TTC549 (cell line): ENCODE results near the gene C4orf50.
"Not testable (repeated sequence)": the region's sequence is repeated elsewhere in the genome, so short reads cannot be mapped to it uniquely, and the experiment has no call there.

Experiments
- FAIRE-seq: peaks from 2 replicates; lab custom pipeline; 2012; peaks lifted over from hg19 to GRCh38; lab: Jason Lieb, UNC

Gene C4orf50

DNA sequence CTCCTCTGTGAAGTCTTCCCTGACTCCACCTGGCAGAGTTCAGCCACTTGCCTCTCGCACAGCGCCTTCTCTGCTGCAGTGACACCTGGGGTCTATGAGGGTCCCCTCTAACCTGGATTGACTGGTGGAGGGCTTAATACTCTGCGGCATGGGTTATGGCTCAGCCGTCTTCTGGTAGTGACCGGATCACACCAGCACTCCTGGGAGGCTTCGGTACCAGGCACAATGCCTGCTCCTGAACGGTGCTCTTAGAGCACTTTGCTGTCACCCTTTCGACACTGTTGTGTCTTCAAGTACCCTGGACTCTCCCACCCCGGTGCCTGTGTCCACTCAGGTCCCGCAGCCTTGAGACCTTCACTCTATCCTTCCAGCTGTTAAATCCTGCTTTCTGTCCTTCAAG lies 50.0 kb downstream of the C4orf50 start:
- FAIRE-seq = no peak

DNA sequence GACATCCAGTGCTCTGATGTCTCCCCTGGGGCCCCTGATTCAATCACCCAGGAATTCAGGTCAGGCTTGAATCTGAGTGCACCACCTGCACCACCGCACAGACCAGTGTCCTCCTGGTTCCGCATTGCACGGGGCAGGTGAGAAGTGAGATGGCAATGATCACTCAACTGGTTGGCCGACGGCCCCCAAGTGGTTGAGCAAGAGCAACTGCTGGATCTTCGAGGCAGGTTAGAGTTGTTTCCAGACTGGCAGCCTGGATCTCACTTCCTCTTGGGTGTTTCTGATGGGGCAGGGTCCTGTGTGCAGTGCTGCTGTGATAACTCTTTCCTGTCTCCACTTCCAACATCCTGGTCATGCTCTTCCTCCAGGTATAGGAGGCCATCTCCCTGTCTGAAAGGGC lies 50.4 kb downstream of the C4orf50 start:
- no peak for FAIRE-seq

DNA sequence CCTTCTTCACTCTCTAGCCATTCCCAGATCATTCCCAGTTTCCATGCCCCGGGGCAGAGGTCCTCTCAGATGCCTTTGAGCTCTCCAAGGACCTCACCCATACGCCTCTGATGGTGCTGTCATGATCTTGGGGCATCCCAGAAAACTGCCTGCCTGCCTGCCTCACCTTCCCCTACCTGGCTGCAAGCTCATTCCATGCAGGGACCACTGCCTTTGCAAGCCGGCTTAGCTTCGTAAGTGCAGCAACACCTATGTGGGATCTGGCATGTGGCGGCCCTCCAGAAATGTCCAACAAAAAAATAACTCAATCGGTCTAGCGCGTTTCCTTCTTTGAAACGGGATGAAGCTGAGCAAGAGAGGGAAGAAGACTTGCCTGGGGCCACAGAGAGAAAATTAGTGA lies 53.0 kb downstream of the C4orf50 start:
- FAIRE-seq = no peak

DNA sequence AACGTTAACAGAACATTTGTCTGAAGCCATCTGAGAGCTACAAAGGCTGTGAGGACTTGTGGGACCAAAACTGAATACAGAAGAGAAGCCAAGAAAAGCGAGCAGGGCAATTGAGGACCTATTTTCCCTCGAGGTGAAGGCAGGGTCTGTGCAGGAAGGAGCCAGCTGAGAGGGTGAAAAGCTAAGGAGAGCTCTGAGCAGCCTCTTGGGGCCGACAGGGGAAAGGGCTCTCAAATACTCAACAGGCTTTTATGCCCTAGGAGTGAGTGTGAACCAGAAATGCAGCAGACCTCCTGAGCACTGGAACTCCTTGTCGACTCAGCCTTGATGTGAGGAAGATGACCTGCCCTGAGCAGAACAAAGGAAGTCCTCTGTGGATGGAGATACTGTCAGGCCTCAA lies 54.2 kb downstream of the C4orf50 start:
- FAIRE-seq = no peak

DNA sequence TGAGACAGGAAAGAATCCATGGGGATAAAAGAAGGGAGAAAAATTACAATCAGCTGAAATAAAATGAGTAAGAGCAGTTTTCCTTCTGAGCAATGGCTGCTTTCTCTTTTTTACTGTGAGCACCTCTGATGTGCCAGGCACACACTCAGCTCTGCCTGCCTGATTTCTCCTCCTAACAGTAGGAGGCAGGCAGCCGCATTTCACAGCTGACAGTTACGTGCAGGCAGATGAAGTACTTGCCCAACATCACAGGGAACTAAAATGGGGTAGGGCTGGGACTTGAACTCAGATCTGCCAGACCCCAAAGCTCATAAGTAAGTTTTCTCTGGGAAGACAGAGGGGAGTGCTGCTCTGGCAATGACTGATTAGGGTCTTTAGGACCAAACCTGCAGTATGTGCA lies 54.6 kb downstream of the C4orf50 start:
- no peak for FAIRE-seq

DNA sequence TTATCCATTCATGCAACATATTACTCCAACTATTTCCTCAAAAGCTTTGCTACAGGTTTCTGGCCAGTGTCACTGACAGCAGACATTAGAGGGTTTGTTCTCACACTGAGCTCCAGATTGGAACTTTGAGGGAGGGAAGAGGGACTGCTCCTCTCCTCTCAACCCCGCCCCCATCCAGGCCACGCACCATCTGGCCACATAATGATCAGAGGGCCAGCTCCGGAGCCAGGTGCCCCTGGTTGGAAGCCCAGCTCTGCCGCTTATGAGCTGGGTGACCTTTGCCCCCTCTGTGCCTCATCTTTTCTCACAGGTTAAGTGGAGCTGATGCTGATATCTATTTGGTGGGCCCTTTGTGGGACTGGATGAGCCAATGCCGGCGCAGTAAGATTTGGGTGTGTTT lies 55.8 kb downstream of the C4orf50 start:
- no peak for FAIRE-seq

DNA sequence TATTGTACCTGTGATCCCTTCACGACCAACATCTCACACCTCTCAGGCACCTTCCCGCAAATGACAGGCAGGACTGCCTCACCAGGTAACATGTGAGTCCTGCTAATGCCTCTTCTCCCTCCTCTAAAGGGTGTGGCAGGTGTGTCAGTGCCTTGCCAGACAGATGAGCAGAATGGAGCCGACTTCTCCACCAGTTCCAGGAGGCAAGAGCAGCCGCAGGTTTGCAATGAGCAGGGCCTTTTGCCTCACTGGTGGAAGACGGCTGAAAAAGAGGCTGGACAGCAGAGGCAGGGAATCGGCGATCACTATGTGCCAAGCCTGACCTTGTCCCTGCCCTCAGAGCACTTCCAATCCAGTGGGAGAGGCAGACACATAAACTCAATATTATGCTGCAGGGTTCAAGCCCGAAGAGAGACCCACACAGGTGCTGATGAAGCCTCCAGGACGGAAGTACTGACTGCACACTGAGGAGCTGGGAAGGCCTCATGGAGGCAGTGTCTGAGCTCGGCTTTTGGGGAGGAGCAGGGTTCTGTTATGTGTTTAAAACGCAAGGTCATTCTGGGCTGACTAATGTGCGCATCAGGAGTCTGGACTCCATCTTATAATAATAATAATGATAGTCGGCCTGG lies 57.9 kb downstream of the C4orf50 start:
- no peak for FAIRE-seq

DNA sequence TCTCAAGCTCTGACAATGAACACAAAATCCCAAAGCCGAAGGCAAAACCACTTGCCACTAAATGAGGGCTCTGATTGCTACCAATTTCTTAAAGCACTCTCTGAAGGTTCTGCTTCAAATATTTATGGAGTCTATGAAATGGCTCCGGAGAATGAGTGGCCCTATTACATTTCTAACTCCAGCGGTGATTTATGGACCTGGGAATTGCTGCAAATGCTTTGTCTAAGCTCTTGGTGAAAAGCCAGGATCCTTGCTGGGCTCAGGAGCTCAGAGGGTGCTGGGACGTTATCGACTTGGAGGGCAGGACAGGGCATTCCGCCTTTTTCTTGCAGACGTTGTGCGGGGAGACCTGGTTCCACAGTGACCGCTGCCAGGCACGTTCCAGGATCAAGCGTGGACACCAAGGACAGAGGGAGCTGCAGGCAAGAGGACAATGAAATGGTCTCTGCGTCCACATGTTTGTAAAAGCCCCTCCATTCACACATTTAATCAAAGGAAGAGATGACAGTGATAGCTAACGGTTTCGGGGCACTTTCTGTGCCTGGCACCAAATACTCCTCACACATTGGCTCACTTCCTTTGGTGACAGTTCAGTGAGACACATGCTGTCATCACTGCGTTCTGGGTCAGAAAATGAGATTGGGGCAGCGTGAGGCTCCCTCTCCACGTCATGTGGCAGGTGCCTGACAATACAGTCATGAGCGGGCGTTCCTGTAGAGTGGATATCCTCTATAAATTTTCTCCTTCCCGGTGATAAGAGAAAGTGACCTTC lies 58.8 kb downstream of the C4orf50 start:
- no peak for FAIRE-seq

DNA sequence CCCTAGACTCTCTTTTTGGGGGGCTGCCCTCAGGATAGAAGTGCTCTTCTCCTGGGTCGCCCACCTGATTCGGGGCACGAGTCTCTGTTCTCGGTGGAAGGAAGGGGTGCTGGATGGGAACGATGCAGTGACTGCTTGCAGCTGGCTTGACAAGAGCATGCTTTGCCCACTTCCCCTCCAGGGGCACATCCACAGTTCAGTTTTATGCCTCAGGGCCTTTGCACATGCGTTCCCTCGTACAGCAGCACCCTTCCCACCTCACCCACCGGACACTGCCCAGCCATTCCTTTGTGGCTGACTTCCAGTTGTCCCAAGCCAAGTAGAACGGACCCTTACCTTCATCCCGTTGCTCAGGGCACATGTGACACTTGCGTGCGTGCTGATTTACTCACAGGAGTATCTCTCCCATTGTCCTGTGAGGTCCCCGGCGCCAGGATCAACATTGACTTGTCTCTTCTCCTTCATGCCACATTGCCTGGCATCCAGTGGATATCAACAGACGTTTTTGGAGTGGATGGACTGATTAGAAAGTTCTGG lies 60.0 kb downstream of the C4orf50 start:
- no peak for FAIRE-seq

DNA sequence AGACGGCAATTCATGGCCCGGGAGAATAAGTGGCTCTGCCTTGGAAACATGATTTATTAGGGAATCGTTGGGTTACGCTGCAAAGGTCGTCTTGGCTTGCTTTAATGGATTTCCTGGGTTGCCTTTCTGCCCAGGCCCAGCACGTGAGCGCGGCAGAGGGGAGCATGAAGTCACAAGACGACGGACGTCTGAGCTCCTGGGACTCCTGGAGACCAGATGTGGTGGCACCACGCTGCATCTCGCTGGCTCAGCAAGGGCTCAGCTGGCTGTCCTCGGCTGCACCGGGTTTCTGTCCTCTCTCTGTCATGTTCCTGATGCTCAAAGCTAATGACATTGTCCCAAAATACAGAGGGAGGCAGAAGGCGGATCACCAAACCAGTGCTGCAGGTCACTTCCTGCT lies 61.2 kb downstream of the C4orf50 start:
- FAIRE-seq = no peak

DNA sequence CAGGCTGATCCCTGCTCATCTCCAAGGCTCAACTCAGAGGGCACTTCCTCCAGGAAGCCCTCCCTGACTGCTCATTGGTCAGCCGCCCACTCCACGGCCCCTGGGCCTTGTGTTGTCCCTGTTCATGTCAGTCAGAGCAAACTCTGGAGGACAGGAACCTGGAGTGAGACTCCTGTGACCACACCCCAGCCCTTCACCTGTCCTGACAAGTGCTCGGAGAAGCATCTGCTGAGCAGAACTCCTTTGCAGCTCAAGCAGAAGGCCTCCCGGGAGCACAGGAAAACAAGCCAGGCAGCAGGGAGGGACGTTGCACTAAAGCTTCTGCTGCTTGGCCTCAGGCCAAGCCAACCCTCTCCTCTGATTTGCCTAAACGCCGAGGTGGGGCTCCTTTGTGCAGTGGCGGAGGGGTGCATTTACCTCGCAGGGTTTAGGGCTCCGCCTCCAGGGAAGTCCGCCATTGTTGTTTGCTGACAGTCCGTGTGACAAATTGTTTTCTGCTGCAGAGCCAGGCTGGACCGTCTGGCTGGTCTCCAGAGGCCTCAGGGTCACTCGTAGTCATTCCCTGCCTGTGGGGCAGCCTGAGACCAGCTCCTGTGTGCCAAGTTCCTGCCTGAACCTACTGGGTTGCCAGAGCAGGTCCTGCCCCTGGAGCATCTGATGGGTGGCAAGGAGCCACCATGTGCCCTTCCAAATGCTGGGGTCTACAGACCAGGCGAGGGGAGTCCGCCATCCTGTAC lies 61.8 kb downstream of the C4orf50 start:
- no peak for FAIRE-seq

DNA sequence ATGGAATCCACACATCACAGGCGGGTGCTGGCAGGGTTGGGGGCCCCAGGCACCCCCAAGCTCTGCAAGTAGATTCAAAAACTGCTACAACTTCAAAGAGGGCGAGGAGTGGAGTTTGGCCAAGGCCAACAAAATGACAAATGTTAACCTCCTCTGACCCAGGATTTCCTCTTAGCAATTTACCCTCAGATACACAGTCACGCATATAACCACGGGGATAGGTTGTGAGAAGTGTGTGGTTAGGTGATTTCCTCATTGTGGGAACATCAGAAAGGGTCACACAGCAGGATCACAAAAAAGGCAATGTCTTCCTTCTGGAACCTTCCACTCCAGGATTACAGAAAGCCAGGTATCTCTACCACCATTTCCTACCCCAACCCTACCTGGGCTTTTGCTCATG lies 62.4 kb downstream of the C4orf50 start:
- no peak for FAIRE-seq

DNA sequence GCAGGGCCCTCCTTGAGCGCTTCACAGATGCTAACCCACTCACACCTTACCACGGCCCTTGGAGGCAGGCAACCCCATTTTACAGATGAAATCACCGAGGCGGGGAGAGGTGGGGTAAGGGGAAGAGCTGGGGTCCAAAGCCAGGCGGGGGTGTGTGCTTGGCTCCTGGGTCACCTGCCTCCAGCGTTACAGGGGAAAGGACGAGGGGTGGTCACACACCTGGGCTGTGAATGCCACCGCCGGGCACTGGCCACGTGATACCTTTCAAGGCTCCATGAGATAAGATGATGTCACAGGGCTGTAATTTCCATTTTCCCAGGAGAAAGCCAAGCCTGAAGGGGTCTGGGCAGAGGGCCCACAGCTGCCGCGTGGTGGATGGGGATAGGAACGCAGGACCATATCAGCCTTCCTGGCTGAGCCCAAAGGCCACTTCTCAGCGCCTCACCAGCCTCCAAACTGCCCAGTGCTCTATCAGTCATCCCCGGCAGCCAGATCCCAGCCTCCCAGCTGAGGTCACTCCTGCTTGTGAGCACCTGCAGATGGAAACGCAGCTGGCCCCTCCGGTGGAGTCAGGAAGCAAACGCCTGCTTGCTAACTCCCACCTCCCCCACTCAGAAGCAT lies 62.9 kb downstream of the C4orf50 start:
- FAIRE-seq = no peak

DNA sequence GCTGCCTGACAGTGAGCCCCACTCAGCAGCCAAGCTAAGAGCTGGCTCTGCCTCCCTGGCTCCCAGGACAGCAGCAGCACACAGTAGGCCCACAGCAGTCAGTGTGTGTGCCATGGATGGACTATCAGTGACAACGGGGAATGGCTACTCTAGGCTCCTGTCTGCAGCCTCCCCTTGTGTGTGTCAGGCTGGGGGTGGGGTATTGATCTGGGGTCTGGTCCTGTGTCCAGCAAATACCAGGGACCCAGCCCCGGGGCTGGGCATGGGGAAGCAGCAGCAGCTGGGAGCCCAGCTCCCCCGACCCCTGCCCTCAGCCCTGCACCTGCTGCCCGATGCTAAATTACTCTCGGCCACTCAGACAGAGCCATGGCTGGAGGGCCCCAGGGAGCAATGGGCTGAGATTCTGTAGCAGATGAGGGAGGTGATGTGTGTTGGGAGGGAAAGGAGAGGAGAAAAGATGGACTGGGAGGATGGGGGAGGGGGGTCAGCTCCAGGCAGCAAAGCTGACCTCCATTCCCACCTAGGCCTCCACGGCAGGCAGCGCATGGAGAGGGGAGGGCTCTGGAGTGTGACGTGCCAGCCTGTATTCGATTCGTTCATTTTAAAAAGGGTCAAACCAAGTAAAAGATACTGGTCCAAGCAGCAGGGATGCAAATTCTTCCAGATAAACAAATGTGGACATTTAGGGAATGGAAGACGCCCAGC lies 64.0 kb downstream of the C4orf50 start:
- FAIRE-seq = no peak

DNA sequence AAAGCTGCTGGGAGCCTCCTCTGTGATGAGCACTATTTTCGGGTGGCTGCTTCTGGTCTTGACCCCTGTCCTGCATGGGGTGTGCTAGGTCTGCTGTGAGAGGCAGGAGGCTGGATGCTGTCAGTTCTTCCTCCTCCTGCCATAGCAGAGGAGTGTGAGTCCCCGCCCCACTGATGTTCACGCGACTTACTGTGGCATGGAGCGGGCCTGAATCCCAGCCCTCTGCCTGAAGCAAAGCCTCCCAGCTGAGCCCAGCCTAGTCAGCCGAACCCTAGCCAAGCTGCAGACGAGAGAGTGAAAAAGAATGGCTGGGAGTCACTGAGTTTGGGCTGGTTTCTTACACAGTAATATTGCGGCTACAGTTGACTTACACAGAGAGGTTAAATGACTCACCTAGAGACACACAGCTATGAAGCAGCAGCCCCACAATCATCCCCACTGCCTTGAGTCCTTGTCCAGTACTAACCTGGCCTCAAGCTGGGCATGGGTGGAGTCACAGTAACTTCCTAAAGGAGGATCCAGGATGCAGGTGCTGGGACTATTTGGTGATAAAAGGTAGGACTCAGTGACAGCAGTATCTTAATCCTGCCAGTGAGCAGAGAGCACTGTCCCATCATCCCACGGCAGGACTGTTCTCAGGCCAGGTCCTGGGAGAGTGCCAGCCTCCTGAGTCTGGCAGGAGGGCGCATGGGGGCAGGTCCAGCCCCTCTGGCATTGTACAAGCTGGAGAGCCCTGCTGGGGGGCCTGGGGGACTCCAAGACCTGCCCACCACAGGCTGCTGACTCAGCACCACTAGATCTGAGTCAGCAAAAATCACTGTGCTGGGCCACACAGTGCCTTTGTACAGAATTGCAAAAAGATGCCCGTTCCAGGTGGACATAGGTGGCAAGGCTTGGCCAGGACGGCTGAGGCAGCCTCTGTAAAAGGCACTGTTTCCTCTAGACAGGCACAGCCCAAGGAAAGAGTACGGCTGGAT lies 65.0 kb downstream of the C4orf50 start:
- no peak for FAIRE-seq

DNA sequence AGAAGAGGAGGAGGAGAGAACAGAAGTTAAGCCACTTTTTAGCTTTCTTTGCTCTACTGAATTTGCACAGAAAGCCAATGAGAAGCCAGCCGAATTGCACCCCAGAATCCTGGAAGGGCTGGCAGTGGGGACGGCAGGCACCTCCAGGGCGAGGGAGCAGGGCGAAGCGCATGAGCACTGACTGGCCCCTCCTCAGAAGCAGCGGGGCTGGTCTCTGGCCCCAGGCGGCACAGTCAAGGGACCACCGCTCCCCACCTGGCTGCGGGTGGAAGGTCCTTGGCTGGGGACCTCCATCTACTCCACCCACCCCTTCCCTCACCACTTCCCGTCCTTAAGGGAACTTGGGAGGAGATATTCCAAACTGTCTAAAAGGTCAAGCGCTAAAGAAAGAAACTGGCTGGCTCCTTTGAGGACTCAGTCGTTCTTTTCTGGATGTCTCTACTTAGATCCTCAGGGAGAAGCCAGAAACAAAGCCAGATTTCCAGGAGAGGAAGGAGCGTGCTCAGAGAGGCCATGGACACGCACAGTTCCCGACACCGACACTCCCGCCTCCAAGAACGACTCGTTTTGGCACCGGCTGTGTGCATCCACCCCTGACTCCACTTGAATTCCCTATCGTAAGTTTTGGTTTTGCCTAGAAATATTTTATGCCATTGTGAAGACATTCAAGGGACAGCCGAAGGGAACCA lies 65.8 kb downstream of the C4orf50 start:
- FAIRE-seq = no peak

DNA sequence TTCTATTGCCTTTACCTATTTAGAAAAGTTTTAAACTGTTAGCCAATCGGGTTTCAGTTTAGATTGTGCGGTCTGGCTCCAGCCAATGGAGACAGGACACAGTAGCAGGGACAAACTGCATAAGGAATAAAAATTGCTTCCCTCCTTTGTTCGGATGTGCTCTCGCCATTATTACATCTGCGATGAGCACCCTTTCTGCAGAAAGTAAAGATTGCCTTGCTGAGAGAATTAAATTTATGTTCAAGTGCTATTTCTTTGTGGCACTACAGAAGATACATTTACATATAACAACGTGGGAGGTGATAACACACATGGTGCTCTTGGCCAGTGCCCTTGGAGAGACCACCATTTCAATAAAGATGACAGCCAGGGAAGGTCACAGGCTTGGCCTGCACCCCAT lies 71.6 kb downstream of the C4orf50 start:
- not testable (repeated sequence) for FAIRE-seq

DNA sequence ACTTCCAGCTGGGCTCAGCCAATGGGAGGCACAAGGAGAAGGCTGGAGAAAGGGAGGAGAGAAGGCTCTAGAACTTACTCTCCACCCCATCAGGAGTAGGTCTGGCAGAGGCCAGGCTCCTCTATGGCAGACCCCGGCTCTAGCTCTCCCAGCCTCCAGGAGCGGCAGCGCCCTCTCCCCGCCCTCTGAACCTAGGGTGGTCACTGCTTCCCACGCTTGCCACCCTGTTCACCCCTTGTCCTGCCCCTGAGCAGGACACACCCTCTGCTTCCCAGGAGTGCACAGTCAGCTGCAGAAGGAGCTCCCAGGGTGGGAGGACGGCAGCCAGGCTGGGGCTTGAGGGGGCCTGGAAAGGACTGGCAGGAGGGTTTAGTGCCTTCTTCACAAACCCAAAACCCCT lies 72.3 kb downstream of the C4orf50 start:
- FAIRE-seq = no peak

DNA sequence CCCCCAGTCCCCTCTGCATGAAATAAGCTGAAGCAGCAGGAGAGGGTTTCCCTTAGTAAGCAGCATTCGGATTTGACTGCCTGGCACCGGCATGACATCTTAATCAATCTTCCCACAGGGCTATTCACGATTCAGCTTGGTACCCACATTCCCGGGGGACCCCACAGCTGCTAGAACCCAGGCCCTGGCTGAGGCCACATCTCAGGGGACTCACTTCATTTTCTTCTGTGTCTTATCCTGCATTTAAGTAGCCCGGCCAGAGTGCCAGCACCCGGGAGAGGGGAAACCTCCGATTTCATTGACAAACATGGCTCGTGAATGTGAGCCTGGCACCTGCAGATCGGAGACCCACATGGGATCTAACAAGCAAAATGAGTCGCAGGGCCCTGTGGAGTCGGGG lies 73.1 kb downstream of the C4orf50 start:
- FAIRE-seq = no peak

DNA sequence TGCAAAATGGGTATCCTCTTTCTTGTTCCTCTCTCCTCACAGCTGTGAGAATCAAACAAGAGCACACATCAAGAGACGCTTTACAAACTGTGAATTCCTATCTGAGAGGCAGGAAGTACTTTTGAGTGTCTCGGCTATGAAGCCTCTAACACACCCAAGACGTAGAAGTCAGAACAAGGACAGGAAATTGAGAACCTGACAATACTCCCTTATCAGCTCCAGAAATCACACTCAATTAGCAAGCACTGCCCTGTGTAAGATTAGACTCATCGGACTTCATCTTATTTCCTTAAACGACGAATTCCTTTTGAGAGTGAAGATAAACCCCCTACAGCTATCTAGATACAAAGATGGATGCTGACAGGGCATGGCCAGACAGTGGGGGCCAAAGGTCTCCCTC lies 74.7 kb downstream of the C4orf50 start:
- no peak for FAIRE-seq
